Naive thymus-derived CD4-positive, alpha-beta T cell (primary cell): ENCODE measurements around the gene TAOK1. TPM values are rescaled to one million over a fixed set of nuclear protein-coding genes. Genes with fewer than 3 reads are reported as not detected.

Experiments
- ATAC-seq: fragments of 150-1000 bp; cut with Tn5 transposase; 2 replicates; pipeline ENCODE4 v1.10.0; 2021; ENCODE audit warnings: mild to moderate bottlenecking, moderate library complexity
- CTCF ChIA-PET: fragments of 350-600 bp; sonication (Branson Sonifier 250); formaldehyde crosslinking; loops from one replicate; lab custom pipeline; 2021; ENCODE audit warnings: antibody characterized with exemption; lab: Charles Lee
- POLR2A ChIA-PET: fragments of 350-600 bp; sonication (Branson Sonifier 250); formaldehyde crosslinking; loops from one replicate; lab custom pipeline; 2021; ENCODE audit warnings: antibody characterized with exemption, inconsistent platforms; lab: Charles Lee
- DNase-seq, 9 donors: peaks; one replicate each; pipeline versions ENCODE4 v3.0.0 to v3.0.0-alpha.2; 2020 to 2022; ENCODE audit warnings: mixed read lengths in 1 of 9
- H3K27ac ChIP-seq: one replicate; pipeline ENCODE4 v1.7.0; 2013; ENCODE audit warnings: mild to moderate bottlenecking, low read depth, low read length, moderate library complexity
- H3K27me3 ChIP-seq, 2 donors: one replicate each; pipeline ENCODE4 v1.7.0; 2013; ENCODE audit warnings: low read length in 2 of 2, mild to moderate bottlenecking in 2 of 2, moderate library complexity in 2 of 2; ENCODE audit not compliant: control insufficient read depth in 2 of 2, insufficient read depth in 2 of 2
- H3K36me3 ChIP-seq, 3 experiments: 1 replicate in 2 of 3; 2 replicates in 1 of 3; pipeline ENCODE4 v1.7.0; 2013; ENCODE audit warnings: low read length in 3 of 3, mild to moderate bottlenecking in 3 of 3, moderate library complexity in 1 of 3; ENCODE audit not compliant: insufficient read depth in 3 of 3, control insufficient read depth in 2 of 3
- H3K4me1 ChIP-seq, 2 donors: one replicate each; pipeline ENCODE4 v1.7.0; 2013; ENCODE audit warnings: low read length in 2 of 2, mild to moderate bottlenecking in 2 of 2, moderate library complexity in 1 of 2; ENCODE audit not compliant: control insufficient read depth in 2 of 2, insufficient read depth in 2 of 2
- H3K4me3 ChIP-seq: 2 replicates; pipeline ENCODE4 v1.7.0; 2013; ENCODE audit warnings: mild to moderate bottlenecking, low read length
- H3K9me3 ChIP-seq, 3 experiments: 1 replicate in 2 of 3; 2 replicates in 1 of 3; pipeline ENCODE4 v1.7.0; 2013; ENCODE audit warnings: low read length in 3 of 3; ENCODE audit not compliant: control insufficient read depth in 2 of 3
- H3K27ac Mint-ChIP-seq, 9 donors: one replicate each; pipeline ENCODE4 v1.8.0; 2020 to 2022; ENCODE audit warnings: mixed read lengths in 9 of 9, mild to moderate bottlenecking in 8 of 9, moderate library complexity in 5 of 9, inconsistent platforms in 2 of 9
- H3K27me3 Mint-ChIP-seq, 5 donors: one replicate each; pipeline ENCODE4 v1.8.0; 2021 to 2022; ENCODE audit warnings: mixed read lengths in 5 of 5, mild to moderate bottlenecking in 1 of 5
- H3K36me3 Mint-ChIP-seq, 5 donors: one replicate each; pipeline ENCODE4 v1.8.0; 2020 to 2022; ENCODE audit warnings: mixed read lengths in 5 of 5, mild to moderate bottlenecking in 3 of 5, inconsistent platforms in 1 of 5
- H3K4me1 Mint-ChIP-seq, 7 donors: one replicate each; pipeline ENCODE4 v1.8.0; 2020 to 2022; ENCODE audit warnings: mixed read lengths in 7 of 7, mild to moderate bottlenecking in 3 of 7, inconsistent platforms in 1 of 7
- H3K4me3 Mint-ChIP-seq, 10 donors: one replicate each; pipeline ENCODE4 v1.8.0; 2020 to 2022; ENCODE audit warnings: mild to moderate bottlenecking in 10 of 10, mixed read lengths in 10 of 10, moderate library complexity in 6 of 10, inconsistent platforms in 2 of 10
- H3K9me3 Mint-ChIP-seq, 11 donors: one replicate each; pipeline ENCODE4 v1.8.0; 2020 to 2022; ENCODE audit warnings: mixed read lengths in 11 of 11, mild to moderate bottlenecking in 4 of 11, inconsistent platforms in 1 of 11, moderate library complexity in 1 of 11
- intact Hi-C, 2 donors: fragments of 100-400 bp; cut with micrococcal nuclease; formaldehyde crosslinking; loops; one replicate each; pipeline ENCODE4 v1.15.1; 2023
- polyA plus RNA-seq, 2 donors: library from polyadenylated mRNA; unstranded; fragments of 300-500 nt; fragmentation: Illumina TruSeq; gene quantifications; one replicate each; pipeline ENCODE4 v1.2.3, GENCODE V29; 2021
- total RNA-seq, 6 experiments: library from RNA in 5 of 6; stranded (reverse) in 5 of 6; gene quantifications; 1 replicate in 5 of 6; 2 replicates in 1 of 6; pipeline ENCODE4 v1.2.3 and lab custom pipeline; 2021 to 2026

Gene TAOK1
- total and polyA plus RNA-seq, 7 experiments from 2014 or later = 2.2 to 70.1 (median 63.9) TPM

GRCh38 chr17:29567304-29567553 lies 177.1 kb downstream of the TAOK1 start:
- peaks cover 0 to 12% (median 0%) of the 10 kb centered on the region in 5 donors for H3K36me3 Mint-ChIP-seq
- DNase-seq (no peak), ATAC-seq (no peak)
- peaks cover 0 to 3% (median 0%) of the 10 kb centered on the region in 11 donors for H3K9me3 Mint-ChIP-seq
- H3K27ac Mint-ChIP-seq = peak overlapping the region in 3 of 9 donors; percentile 63 to 90 (median 88)
- H3K27ac ChIP-seq = peak overlapping the region; percentile 78
- intact Hi-C loops = loop anchor here (1.0 to 10.0 kb wide), 7 partner anchors 30 to 920 kb away; partner anchors contain the start of genes NUFIP2 (in 2 of the 2), PHF12 (in 2 of the 2), BLTP2 (in 1 of the 2) and SSH2 (in 1 of the 2)
- peaks cover 0 to 4% (median 0%) of the 10 kb centered on the region in 3 experiments for H3K36me3 ChIP-seq
- POLR2A ChIA-PET = interaction anchor here (0.5 to 6.0 kb wide), 7 partner anchors 10 to 551 kb away, joined by 3 to 59 read pairs (median 4); partner anchors contain the start of gene TAOK1
- CTCF ChIA-PET = interaction anchor here (1.2 kb wide), 1 partner anchor 50 kb away, joined by 3 read pairs; no protein-coding TSS in a partner anchor
- no peaks in the 10 kb centered on the region for H3K27me3 Mint-ChIP-seq
- peaks cover 12 to 30% of the 10 kb centered on the region in 2 donors for H3K4me1 ChIP-seq
- H3K9me3 ChIP-seq = no peaks in the 10 kb centered on the region
- H3K4me3 ChIP-seq = peak overlapping the region; percentile 89
- H3K4me3 Mint-ChIP-seq = peak overlapping the region; percentile 76 to 99 (median 94)
- peaks cover 16 to 45% (median 36%) of the 10 kb centered on the region in 7 donors for H3K4me1 Mint-ChIP-seq
- no peaks in the 10 kb centered on the region for H3K27me3 ChIP-seq

DNA sequence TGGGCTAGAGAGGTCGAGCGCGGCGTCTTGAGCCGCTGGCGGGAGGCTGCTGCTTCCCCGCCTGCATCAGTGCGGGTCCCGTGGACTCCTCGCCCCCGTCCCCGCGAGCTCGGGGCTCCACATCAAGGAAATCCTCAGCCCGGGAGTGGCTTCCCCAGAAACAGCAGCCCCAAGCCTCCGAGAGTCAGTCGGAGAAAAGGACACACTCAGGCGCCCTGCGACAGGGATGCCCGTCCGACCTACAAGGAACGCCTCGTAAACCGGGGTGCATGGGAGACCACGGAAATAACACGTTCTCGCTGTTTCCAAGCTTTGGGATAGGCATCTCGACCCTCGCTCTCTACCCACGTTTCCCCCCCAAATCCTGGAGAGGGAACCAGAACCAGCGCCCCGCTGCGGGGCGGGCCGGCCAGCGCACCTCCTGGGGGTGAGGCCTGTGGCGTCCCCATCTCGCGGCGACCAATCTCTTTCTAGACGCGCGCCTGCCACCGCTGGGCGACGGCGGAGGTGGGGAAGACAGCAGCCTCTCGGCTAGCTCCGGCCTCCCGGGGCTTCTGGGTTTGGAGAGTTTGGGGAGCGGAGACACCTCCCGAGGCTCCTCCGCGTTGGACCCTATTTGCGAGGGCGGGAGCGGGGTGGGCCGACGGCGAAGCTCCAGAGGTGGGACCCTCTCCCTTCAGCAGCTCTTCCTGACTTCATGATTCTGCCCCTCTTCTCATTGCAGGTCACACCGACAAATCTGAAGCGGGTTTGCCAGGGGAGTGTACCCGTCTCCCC lies 177.6 kb downstream of the TAOK1 start:
- Histone ChIP-seq H3K27ac (peak overlapping the region; percentile 78), H3K9me3 (no peaks in the 10 kb centered on the region), H3K36me3 (peaks cover 0 to 4% (median 0%) of the 10 kb centered on the region in 3 experiments), H3K4me3 (peak overlapping the region; percentile 89), H3K4me1 (peaks cover 12 to 30% of the 10 kb centered on the region in 2 donors), H3K27me3 (no peaks in the 10 kb centered on the region)
- peak; percentile 74 for ATAC-seq
- H3K27ac Mint-ChIP-seq = peak overlapping the region; percentile 82 to 97 (median 92)
- ChIA-PET POLR2A (interaction anchor here (0.5 to 6.0 kb wide), 12 partner anchors 10 to 362 kb away, joined by 3 to 59 read pairs (median 4); partner anchors contain the start of genes SSH2 and TAOK1), CTCF (interaction anchor here (0.6 to 1.5 kb wide), 4 partner anchors 34 to 358 kb away, joined by 3 to 5 read pairs (median 4); no protein-coding TSS in a partner anchor)
- no peaks in the 10 kb centered on the region for H3K27me3 Mint-ChIP-seq
- H3K36me3 Mint-ChIP-seq = peaks cover 0 to 9% (median 0%) of the 10 kb centered on the region in 5 donors
- peaks cover 16 to 41% (median 35%) of the 10 kb centered on the region in 7 donors for H3K4me1 Mint-ChIP-seq
- intact Hi-C loops = loop anchor here (1.0 to 10.0 kb wide), 15 partner anchors 13 to 920 kb away; partner anchors contain the start of genes GIT1 (in 2 of the 2), NUFIP2 (in 2 of the 2), PHF12 (in 2 of the 2) and TAOK1 (in 2 of the 2)
- DNase-seq = peak; percentile 56 to 82 (median 63)
- peak overlapping the region; percentile 88 to 99 (median 95) for H3K4me3 Mint-ChIP-seq
- peaks cover 0 to 3% (median 0%) of the 10 kb centered on the region in 11 donors for H3K9me3 Mint-ChIP-seq

- Mint-ChIP-seq H3K27me3 (no peaks in the 10 kb centered on the region), H3K36me3 (peaks cover 0 to 7% (median 0%) of the 10 kb centered on the region in 5 donors), H3K27ac (peak within 1 kb of the TSS; percentile 82 to 97 (median 92)), H3K4me3 (peak within 1 kb of the TSS; percentile 88 to 99 (median 95)), H3K9me3 (peaks cover 0 to 3% (median 0%) of the 10 kb centered on the region in 11 donors), H3K4me1 (peaks cover 21 to 42% (median 32%) of the 10 kb centered on the region in 7 donors)
- DNase-seq (peak; percentile 65 to 90 (median 81)), ATAC-seq (peak; percentile 81)
- peaks cover 0 to 10% (median 0%) of the 10 kb centered on the region in 3 experiments for H3K36me3 ChIP-seq
- H3K4me3 ChIP-seq = peak within 1 kb of the TSS; percentile 89
- CTCF ChIA-PET = interaction anchor here (0.5 to 2.9 kb wide), 9 partner anchors 9 to 358 kb away, joined by 3 to 12 read pairs (median 3); partner anchors contain the start of gene ANKRD13B
- POLR2A ChIA-PET = interaction anchor here (0.5 to 6.0 kb wide), 10 partner anchors 9 to 361 kb away, joined by 3 to 59 read pairs (median 3); partner anchors contain the start of gene SSH2
- H3K4me1 ChIP-seq = peaks cover 12 to 30% of the 10 kb centered on the region in 2 donors
- peak within 1 kb of the TSS; percentile 78 for H3K27ac ChIP-seq
- H3K9me3 ChIP-seq = no peaks in the 10 kb centered on the region
- intact Hi-C loops = loop anchor here (1.0 to 10.0 kb wide), 13 partner anchors 12 to 921 kb away; partner anchors contain the start of genes GIT1 (in 2 of the 2), PHF12 (in 2 of the 2), TAOK1 (in 2 of the 2) and BLTP2 (in 1 of the 2)
- no peaks in the 10 kb centered on the region for H3K27me3 ChIP-seq
Measured at GRCh38 chr17:29568331-29569244, 178.4 kb downstream of the TAOK1 start, which contains the start of gene TP53I13. Gene TP53I13, plus strand, starts transcription at chr17:29568701. Its CDS starts 58 bp downstream, at chr17:29568759.

DNA sequence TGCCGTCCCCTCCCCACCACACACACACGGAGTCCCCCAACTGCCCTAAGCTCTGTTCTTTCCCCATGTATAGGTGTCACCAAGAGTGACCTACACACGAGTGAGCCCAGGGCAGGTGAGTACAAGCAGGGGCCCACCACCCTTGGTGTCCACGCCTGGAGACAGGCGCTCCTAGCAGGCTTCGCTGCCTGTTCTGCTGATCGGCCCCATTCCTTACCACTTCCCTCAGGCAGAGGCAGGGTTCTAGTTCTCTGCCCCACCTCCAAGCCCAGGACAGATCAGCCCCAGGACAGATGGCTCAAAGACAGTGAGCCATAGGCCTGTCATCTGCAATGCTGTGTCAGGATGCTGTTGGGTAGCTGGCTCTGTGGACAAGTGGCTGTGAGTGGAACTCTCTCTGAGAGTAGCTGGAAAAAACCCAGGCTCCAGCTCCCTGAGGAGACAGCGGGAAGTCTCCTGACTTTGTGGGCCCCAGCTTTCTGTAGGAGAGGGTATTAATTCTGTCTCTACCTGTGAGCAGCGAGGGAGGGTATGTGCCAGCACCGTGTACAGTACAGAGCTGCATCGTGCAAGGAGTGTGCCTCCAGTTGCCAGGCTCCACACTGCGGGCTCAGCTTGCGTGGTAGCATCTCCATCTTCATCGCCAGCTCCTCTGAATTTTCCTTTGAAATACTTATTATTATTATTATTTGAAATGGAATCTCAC lies 179.2 kb downstream of the TAOK1 start:
- H3K9me3 ChIP-seq = no peaks in the 10 kb centered on the region
- Mint-ChIP-seq H3K4me1 (peaks cover 24 to 36% (median 25%) of the 10 kb centered on the region in 7 donors), H3K4me3 (peak overlapping the region; percentile 84 to 99 (median 90)), H3K9me3 (peaks cover 0 to 3% (median 0%) of the 10 kb centered on the region in 11 donors), H3K27me3 (no peaks in the 10 kb centered on the region), H3K27ac (peak overlapping the region in 8 of 9 donors; percentile 67 to 90 (median 83)), H3K36me3 (peaks cover 0 to 4% (median 0%) of the 10 kb centered on the region in 5 donors)
- H3K27ac ChIP-seq = peak overlapping the region; percentile 68
- no peak for DNase-seq
- H3K36me3 ChIP-seq = peaks cover 0 to 18% (median 4%) of the 10 kb centered on the region in 3 experiments
- no peak for ATAC-seq
- peaks cover 12 to 23% of the 10 kb centered on the region in 2 donors for H3K4me1 ChIP-seq
- ChIA-PET POLR2A (interaction anchor here (0.9 to 6.0 kb wide), 7 partner anchors 8 to 360 kb away, joined by 3 to 59 read pairs (median 4); partner anchors contain the start of gene SSH2), CTCF (interaction anchor here (0.5 to 2.9 kb wide), 9 partner anchors 8 to 170 kb away, joined by 3 to 12 read pairs (median 4); partner anchors contain the start of gene ANKRD13B)
- no peaks in the 10 kb centered on the region for H3K27me3 ChIP-seq
- H3K4me3 ChIP-seq = peak overlapping the region; percentile 66
- intact Hi-C loops = loop anchor here (2.0 to 10.0 kb wide), 6 partner anchors 191 to 922 kb away; partner anchors contain the start of genes PHF12 (in 2 of the 2), BLTP2 (in 1 of the 2), NUFIP2 (in 1 of the 2) and SSH2 (in 1 of the 2)

- ChIA-PET POLR2A (interaction anchor here (0.6 to 6.0 kb wide), 3 partner anchors 9 to 908 kb away, joined by 3 to 59 read pairs (median 4); no protein-coding TSS in a partner anchor), CTCF (interaction anchor here (1.2 to 2.9 kb wide), 4 partner anchors 10 to 47 kb away, joined by 3 to 12 read pairs (median 8); no protein-coding TSS in a partner anchor)
- Histone ChIP-seq H3K36me3 (peaks cover 0 to 30% (median 4%) of the 10 kb centered on the region in 3 experiments), H3K9me3 (no peaks in the 10 kb centered on the region), H3K27me3 (no peaks in the 10 kb centered on the region), H3K4me1 (peaks cover 9 to 12% of the 10 kb centered on the region in 2 donors), H3K4me3 (no peak overlapping the region), H3K27ac (no peak overlapping the region)
- ATAC-seq = no peak
- peaks cover 23 to 28% (median 24%) of the 10 kb centered on the region in 7 donors for H3K4me1 Mint-ChIP-seq
- intact Hi-C loops = no loop called here
- H3K36me3 Mint-ChIP-seq = peaks cover 0 to 8% (median 0%) of the 10 kb centered on the region in 5 donors
- no peak for DNase-seq
- H3K4me3 Mint-ChIP-seq = peak overlapping the region; percentile 17 to 65 (median 42)
- peak overlapping the region in 8 of 9 donors; percentile 12 to 79 (median 52) for H3K27ac Mint-ChIP-seq
- peaks cover 0 to 3% (median 0%) of the 10 kb centered on the region in 11 donors for H3K9me3 Mint-ChIP-seq
- no peaks in the 10 kb centered on the region for H3K27me3 Mint-ChIP-seq
Measured at GRCh38 chr17:29570521-29570920, 180.4 kb downstream of the TAOK1 start.
